GM21717 (cell line): ENCODE data around the gene ATF6B.

Source experiments
- ATAC-seq: cut with Tn5 transposase; IDR thresholded peaks from one replicate; pipeline ENCODE4 v1.9.1; 2021; ENCODE audit warnings: mild to moderate bottlenecking, moderate library complexity; ENCODE audit not compliant: unreplicated experiment

ATF6B gene

DNA sequence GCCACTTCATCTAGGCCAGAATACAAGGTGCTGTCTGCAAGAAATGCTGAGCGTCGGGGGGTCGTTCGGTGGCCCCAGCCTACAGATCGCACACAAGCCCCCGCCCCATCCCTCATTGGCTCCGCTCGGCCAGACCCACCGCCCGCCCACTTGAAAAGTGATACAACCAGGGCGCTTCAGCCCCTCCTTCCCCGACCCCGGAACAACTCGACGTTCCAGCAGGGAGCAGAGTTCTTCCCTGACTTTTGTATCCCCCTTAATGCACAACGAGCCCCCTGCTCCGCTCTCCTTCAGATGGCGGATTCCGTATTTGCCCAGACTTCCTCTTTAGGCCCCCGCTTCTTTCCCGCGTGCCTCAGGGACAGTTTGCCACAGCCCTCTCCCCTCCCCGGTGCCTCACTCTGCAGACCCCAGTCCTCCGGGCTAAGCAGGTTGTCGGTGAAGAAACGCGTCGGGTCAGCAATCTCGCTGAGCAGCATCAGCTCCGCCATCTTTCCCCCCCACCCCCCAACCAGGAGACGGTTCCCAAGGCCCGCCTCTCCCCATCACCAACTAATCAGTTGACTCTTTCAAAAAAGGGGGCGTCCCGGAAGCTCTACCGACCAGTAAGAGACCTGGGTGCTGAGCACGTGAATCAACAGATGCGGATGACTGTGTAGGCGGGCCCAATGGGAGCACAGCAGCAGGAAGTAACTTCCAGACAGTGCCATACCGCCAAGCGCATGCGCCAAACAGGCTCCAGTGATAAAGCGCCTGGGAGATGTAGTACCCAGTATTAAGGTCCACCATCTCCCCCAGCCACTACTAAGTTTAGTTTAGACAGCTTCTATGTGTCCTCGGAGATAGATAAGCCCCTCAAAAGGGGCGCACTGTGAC is at the start of gene ATF6B:
ATF6B (minus strand) TSS at position 530 of the 876 bp plus-strand sequence; CDS start at position 491, 39 bp downstream.
- peak; percentile 82 for ATAC-seq

DNA sequence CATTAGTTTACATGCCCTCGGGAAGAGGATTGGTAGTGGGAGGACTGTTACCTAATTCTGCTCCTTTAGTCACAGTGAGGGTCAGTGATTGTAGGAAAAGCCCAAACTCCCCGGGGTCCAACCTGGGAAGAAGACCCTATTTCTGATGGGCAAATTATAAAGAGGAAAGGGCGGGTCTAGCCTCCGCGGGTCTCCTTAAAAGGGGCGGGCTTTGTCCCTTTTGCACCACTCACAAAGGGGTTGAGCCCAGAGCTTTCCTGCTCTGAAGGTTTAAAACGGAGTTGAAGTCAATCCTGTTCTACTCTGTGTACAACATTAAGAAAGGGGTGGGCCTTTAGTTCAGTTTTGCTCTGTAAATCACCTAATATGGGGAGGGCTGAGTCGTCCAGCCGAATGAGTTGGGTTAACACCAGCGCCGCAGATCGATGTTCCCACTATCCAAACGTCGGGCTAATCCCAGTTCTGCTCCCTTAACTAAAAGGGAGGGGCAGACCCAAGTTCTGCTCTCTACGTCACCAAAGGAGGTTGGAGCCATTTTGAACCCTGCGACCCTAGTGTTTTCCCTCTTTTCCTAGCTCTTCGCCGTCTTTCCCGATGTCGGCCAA is 49.2 kb upstream of the ATF6B start:
- ATAC-seq: peak; percentile 4

DNA sequence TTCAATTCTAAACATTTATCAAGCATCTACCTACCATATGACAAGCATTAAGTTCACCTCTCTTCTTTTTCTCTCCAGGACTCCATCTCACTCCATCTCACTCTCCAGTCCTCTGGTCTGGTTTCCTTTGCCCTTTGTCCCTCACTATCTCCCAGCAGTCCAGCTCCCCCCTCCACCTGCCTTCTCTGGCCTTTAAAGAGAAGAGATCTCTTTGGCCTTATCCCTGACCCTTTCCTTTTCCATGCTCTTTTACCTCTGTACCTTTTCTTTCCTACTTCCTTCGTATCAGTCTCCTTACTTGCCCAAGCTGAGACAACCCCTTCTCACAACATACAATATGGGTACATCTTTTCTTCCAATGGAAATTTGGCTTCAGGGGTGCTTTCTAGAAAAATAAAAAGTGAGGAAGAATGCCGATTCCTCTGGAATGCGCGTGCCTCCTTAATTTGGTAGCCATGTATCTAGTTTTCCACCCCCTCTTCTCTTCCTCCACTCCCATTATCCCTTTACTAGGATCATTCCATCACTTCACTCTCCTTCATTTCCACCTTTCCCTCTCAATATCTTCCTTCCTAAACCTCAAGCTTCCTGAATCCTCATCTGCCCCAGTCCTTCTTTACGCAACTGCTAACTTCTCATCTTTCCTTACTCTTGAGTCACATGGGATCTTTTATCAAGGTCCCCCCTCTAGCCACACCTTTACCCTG is 48.6 kb upstream of the ATF6B start:
- no peak for ATAC-seq

DNA sequence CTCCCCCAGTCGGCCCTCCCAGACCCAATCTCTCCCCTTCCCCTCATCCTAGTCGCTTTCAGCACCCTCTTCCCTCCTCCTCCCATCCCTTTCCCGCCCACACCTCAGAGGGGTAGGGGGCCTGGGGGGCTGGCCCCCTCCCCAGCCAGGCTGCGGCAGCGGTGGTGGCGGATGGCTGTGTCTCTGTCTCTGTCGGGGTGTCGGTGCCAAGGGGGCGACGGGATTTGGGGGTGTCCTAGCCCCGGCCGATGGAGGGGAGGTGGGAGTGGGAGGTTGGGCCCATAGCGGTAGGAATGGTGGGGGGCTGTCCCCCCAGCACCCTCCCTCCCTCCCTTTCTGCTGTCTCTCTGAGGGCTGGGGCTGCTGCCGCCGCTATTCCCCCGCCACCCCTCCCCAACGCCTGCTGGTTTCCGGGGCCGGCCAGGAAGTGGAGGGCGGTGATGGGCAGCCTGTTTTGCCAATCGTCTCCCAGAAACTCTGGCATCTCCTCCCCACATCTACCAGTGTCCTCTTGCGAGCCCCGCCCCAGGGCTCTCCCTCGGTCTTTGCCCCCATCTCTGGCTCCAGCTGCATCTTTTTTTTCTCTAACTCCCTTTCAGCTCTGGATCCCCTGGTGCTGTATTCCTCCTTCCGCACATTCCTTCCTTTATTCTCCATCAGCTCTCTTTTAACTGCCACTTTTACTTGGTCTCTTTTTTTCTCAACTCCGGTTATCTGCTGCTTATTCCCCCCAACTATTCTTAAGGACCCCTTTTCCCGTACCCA is 47.8 kb upstream of the ATF6B start, which contains the start of gene AGPAT1:
AGPAT1 (minus strand) TSS at position 374 of the 765 bp plus-strand sequence. CDS start 4,588 bp downstream, outside the sequence.
- ATAC-seq: peak; percentile 32

DNA sequence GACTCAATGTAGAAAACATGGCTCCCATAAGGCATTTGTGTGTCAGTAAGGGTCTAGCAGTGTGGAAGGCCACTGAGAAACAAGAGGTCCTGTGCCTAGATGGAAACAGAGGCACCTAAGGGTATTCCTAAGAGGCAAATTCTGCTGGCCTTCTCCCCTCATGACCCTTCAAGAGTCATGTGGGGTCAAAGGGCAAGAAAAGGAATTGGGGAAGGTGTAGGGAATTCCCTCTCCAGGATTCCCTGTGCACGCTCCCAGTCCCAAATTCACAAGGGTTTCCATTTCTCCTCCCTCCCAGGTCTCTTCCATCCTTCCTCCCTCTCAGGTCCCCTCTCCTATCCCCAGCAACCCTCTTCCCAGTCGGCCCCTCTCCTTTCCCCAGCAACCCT is 47.3 kb upstream of the ATF6B start:
- ATAC-seq: no peak

DNA sequence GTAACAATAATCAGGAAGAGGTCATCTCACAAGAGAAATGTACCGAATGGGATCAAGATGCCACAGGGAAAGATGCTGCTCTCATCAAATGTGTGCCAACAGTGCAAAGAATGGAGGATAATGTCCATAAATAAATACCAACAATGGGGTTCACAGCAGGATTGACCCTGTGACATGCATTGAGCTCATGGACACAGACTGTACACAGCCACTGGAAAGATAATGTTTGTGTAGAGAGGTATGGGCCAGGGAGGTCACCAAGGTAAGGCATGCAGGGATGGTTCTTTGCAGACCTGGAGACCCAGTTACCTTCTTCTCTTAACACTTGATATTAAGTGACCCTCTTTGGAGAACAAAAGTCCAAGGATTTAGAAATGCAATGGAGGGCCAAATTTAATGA is 46.4 kb upstream of the ATF6B start:
- no peak for ATAC-seq

DNA sequence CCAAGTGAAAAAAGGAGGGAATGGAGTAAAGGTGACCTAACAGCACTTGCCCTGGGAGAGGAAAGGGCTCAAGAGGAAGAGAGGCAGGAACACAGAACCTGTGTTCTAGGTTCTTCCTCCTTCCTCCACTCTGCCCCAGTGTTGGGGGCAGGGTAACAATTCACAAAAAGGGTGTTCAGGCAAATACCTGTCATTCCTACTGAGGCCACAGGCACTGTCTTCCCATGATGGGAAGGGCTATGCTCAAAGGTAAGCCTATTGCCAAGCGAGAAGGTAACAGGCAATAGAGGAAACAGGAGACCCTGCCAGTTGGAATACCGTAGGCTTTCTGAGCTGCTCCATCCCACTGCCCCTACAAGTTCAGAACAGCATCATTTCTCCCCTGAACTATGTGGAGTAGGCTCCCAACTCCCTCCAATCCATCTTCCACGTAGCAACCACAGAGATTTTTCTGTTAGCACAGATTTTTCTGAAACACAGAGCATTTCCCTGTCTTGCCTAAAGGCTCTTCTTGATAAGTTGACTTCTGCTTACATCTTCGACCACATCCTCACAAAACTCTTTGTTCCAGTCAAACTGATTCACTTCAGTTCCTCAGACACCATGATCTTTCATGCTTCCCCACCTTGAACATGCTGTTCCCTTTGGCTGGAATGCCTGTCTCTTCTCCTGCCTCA is 45.1 kb upstream of the ATF6B start:
- no peak for ATAC-seq

DNA sequence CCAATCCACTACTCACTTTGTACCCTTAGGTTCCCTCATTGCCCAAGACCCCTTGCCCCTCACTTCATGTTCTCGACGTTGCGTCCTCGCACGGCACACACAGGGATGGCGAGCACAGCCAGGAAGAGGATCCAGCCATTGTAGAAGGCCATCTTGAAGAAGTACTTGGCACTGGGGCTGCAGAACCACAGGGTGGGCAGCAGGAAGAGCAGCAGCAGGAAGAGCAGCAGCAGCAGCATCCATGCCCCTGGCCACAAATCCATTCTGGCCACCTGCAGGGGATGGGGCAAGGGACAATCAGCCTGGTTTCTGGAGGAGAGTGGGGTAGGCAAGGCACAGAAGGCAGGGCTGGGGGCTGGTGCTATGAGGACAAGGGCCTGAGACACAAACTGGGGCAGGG is 43.2 kb upstream of the ATF6B start:
- ATAC-seq: no peak

DNA sequence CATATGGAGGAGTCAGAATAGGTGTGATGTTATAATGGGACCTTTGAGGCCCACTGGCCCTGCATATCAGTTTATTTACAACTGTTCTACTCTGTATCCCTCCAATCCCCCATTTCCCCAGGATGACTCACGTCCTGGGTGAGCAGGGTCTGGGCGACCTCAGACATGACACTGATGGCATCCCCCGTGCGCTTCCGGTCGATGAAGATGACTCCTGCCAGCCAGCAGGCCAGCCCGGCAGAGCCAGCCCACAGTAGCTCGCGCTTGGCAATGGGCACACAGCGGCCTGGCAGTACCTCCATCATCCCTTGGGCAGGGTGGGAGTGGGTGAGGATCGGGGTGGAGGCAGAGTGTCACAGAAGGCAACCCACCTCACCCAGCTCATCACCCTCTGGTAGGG is 42.2 kb upstream of the ATF6B start:
- ATAC-seq: no peak

DNA sequence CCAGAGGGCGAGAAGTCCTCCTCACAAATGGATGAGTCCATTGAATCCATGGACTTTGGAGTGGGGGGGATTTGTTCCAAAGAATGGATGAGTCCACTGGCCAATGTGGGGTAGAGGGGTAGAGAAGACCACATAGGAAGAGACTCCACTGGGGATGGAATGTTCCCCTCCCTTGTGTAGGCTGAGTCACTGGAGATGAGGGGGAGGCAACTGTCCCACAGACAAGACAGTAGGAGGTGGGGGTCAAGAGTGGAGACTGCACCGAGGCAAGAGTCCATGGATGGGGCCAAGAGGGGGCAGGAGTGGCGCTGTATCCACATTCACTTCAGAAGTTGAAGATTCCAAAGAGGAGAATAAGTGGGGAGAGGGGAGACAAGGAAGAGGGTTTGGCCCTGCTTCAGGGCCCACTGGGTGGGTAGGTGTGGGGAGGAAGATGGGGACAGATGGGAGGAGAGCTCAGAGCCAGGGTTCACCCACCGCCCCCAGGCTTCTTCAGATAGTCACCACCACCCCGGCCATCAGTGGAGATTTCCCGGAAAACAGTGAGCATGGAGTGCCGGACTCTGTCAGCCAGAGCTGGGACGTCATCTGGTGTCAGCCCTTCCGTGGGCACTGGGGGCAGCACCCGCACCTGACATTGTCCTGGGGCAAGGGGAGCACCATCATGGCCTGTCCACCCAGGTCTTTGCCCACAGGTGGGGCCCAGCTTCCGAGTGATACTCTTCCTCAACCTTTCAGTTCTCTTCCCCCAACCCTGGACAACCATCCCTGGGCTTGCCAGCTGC is 41.0 kb upstream of the ATF6B start:
- no peak for ATAC-seq

DNA sequence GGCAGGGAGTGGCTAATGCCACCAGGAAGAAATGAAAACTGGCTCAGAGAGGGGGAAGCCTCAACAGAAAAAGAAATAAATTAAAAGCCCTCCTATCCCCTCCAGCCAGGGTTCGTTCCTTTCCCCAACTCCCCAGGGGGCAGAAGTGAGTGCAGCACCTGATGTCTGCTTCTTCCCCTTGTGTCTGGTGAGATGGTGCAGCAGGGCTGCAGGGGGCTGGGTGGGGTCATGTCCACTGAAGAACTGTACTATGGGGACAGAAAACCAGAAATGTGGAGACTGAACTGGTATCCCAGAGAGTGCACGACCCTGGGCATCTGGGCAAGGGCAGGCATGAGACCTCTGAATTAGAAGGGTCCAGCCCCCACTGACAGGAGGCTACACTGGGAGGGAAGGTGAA is 40.3 kb upstream of the ATF6B start:
- no peak for ATAC-seq

DNA sequence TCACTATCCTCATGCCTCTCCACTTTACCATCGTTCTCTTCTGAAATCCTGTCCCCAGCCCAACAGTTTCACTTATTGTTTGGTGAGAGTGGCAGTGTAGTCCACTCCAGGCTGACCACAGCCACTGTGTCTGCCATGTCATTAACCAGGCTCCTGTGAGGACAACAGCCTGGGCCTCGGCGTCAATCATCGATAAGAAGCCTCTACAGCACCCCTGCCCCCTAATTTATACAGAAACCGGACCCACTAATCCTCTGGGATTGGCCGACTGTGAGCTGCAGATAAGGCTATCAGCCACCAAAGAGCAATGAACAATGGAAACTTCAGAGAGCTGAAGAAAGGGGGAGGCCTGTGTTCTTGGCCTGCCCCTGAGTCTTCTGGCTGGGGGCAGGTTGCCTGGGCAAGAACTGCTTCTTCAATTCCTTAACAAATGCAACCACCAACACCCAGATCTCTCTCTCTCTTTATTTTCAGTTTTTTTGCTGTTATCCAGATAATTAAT is 39.8 kb upstream of the ATF6B start:
- no peak for ATAC-seq

DNA sequence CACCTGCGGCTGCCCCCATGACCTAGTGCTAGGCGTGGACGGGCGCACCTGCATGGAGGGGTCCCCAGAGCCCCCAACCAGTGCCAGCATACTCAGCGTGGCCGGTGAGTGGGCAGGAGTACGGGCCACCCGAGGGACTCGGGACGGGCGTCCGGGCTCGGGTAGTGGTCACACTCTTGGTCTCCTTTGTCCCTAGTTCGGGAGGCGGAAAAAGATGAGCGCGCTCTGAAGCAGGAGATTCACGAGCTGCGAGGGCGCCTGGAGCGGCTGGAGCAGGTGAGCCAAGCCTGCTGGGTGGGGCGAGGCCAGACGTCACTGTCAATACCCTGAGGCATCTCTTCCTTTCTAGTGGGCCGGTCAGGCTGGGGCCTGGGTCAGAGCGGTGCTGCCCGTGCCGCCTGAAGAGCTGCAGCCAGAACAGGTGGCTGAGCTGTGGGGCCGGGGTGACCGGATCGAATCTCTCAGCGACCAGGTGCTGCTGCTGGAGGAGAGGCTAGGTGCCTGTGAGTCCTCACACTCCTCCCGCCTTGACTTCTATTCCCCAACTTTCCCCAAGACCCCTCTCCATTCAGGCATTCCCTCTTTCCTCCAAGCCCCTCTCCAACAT is 39.2 kb upstream of the ATF6B start:
- ATAC-seq: no peak

DNA sequence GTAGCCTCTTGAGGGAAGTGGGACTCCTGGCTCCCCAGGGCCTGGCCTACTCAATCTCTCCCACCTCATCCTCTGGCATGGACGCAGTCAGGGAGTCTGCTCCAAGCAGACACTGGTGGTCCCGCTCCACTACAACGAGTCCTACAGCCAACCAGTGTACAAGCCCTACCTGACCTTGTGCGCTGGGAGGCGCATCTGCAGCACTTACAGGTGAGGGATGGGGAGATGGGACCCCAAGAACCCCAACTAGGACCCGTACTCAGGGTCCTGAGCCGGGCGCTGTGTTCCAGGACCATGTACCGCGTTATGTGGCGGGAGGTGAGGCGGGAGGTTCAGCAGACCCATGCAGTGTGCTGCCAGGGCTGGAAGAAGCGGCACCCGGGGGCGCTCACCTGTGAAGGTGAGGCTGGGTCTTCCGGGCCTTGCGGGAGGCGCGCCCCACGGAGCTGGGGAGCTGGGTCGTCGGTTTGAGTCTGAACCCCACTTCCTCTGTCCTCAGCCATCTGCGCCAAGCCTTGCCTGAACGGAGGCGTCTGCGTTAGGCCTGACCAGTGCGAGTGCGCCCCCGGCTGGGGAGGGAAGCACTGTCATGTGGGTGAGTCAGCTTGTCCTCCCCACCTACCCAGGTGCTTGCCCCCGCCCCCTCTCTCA is 38.5 kb upstream of the ATF6B start:
- no peak for ATAC-seq

DNA sequence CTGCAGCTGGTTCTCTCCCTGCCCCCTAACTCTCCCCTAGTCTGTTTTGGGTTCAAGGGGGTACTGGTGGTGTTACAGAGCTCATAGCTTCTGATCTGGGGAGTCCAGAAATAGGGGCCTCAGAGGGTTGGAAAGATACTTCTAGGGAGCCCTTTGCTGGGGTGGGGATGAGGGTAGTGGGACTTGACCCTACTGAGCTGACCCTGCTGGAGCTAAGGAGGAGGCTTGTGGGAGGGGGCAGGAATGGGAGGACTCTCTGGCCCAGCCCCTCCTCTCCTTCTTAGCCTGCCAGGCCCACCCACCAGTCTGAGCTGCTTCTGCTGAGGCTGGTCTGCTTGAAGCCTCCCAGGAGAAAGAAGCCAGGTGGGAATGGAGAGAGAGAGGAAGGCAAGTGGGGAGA is 36.2 kb upstream of the ATF6B start, which contains the start of gene EGFL8:
EGFL8 (plus strand) TSS at position 301 of the 400 bp plus-strand sequence. CDS start 1,571 bp downstream, outside the sequence.
- no peak for ATAC-seq

DNA sequence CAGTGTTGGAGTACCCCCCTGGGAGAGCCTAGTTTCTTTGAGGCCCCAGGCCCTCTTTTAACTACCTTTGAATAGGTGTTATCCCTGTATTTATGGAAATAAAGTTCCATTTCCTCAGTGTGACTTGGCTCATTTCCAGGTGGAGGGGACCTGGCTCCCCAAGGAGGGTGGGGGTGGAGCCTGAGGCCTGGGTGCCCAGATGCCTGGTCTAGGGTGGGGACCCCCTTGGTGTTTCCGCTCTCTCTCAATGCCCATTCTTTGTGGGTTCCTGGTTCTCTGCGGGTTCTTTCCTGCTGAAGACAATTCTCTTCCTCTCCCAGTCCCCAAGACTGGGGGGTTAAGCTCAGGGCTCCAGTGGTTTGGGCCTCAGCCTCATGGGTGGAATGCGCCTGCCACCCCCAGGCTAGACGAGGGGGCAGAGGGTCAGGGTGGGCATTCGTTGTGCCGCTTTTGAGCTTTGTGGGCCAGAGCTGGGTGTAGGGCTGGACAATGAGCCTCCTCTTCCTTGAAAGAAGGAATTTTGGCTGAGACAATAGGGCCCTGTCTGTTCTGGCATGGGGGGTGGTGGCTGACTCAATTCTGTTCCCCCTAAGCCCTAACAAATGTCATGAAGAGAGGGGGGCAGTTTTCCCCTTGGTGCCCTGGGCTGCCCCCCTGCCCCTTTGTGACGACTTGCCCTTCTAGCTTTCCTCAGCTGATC is 35.7 kb upstream of the ATF6B start:
- no peak for ATAC-seq

DNA sequence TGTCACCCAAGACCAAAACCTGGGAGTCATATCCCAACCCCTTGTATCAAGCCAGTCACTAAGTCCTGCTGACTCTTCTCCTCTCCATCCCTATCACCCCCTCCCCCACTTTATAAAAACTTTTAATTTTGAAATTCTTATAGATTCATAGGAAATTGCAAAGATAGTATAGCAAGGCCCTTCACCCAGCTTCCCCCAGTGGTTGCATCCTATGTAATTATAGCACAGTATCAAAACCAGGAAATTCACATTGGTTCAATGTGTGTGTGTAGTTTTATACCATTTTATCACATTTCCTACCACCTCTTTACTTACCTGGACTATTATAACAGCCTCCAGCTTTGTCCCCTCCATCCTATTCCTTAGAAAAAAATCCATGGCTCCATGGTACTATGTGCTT is 30.0 kb upstream of the ATF6B start:
- ATAC-seq: no peak

DNA sequence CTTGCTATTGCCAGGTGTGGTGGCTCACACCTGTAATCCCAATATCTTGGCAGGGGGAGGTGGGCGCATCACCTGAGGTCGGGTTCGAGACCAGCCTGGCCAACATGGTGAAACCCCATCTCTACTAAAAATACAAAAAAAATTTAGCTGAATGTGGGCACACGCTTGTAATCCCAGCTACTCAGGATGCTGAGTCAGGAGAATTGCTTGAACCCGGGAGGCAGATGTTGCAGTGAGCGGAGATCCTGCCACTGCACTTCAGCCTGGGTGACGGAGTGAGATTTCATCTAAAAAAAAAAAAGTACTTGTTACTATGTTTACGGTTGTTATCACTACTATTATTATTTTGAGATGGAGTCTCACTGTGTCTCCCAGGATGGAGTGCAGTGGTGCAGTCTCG is 28.8 kb upstream of the ATF6B start:
- ATAC-seq: no peak
